AG04449 (cell line): ENCODE results near the gene TJP1.

Source experiments
- CTCF ChIA-PET: fragments of 350-600 bp; formaldehyde crosslinking; extraction: SDS; loops from one replicate; lab custom pipeline; 2021; ENCODE audit warnings: antibody characterized with exemption; lab: Yijun Ruan, JAX
- POLR2A ChIA-PET: fragments of 400-600, 350-600 bp; formaldehyde crosslinking; extraction: SDS; loops from one replicate; lab custom pipeline; 2020; ENCODE audit warnings: antibody characterized with exemption, inconsistent platforms; lab: Yijun Ruan, JAX
- DNase-seq: peaks from one replicate; pipeline ENCODE4 v3.0.0-alpha.2; 2010; ENCODE audit warnings: low read depth, low spot score
- H3K4me3 ChIP-seq: 2 replicates; pipeline ENCODE4 v1.5.1; 2011; ENCODE audit warnings: low read depth, mild to moderate bottlenecking, control low read depth, low read length
- CTCF ChIP-seq: IDR thresholded peaks from one replicate; pipeline ENCODE4 v1.5.1; 2011; ENCODE audit warnings: mild to moderate bottlenecking, moderate library complexity, low read length, control low read depth, inconsistent platforms; ENCODE audit not compliant: insufficient read depth; ENCODE audit errors: missing control alignments

The TJP1 gene

GRCh38 chr15:29832709-29833108 is 10.4 kb upstream of the TJP1 start:
- H3K4me3 ChIP-seq = no peak overlapping the region
- DNase-seq = no peak
- no peak for TF ChIP-seq CTCF
- POLR2A ChIA-PET = no interaction called here
- CTCF ChIA-PET = interaction anchor here (1.6 kb wide), 1 partner anchor 11 kb away, joined by 4 read pairs; no protein-coding TSS in a partner anchor

GRCh38 chr15:29826908-29827820 is 4.9 kb upstream of the TJP1 start:
- ChIA-PET POLR2A (no interaction called here), CTCF (no interaction called here)
- DNase-seq = no peak
- no peak for TF ChIP-seq CTCF
- no peak overlapping the region for H3K4me3 ChIP-seq

- no peak for DNase-seq
- no peak overlapping the region for H3K4me3 ChIP-seq
- TF ChIP-seq CTCF = no peak
- ChIA-PET POLR2A (no interaction called here), CTCF (interaction anchor here (0.9 to 1.4 kb wide), 2 partner anchors 26 to 100 kb away, joined by 3 to 5 read pairs; no protein-coding TSS in a partner anchor)
These were observed 3.0 kb upstream of the TJP1 start for GRCh38 chr15:29825227-29825626.

GRCh38 chr15:29822684-29823459 is 604 bp upstream of the TJP1 start:
- H3K4me3 ChIP-seq = peak overlapping the region; percentile 75
- DNase-seq = peak; percentile 36
- ChIA-PET POLR2A (interaction anchor here (0.8 to 1.1 kb wide), 2 partner anchors 12 to 13 kb away, joined by 3 read pairs; no protein-coding TSS in a partner anchor), CTCF (interaction anchor here (1.2 kb wide), 1 partner anchor 103 kb away, joined by 5 read pairs; no protein-coding TSS in a partner anchor)
- TF ChIP-seq CTCF = no peak

- peak overlapping the region; percentile 75 for H3K4me3 ChIP-seq
- TF ChIP-seq CTCF = peak; percentile 59
- CTCF ChIA-PET = interaction anchor here (1.0 to 2.2 kb wide), 2 partner anchors 72 to 104 kb away, joined by 5 to 15 read pairs; no protein-coding TSS in a partner anchor
- POLR2A ChIA-PET = interaction anchor here (0.6 to 1.1 kb wide), 3 partner anchors 103 to 519 kb away, joined by 3 to 4 read pairs (median 3); no protein-coding TSS in a partner anchor
- peak; percentile 31 for DNase-seq
These were observed 710 bp downstream of the TJP1 start for GRCh38 chr15:29821416-29822099.
